Subcutaneous preadipocyte (primary cell): ENCODE results near the gene LRRC8E. TPM values are rescaled to one million over a fixed set of nuclear protein-coding genes. Genes with fewer than 3 reads are reported as not detected.

Source experiments
- total RNA-seq: library from RNA; depleted of rRNA; stranded (reverse); fragments of >200 nt; gene quantifications from 2 replicates; pipeline ENCODE4 v1.2.3, GENCODE V29; 2012

Gene LRRC8E
- 5.1 and 6.2 TPM in 2 replicates for total RNA-seq

DNA sequence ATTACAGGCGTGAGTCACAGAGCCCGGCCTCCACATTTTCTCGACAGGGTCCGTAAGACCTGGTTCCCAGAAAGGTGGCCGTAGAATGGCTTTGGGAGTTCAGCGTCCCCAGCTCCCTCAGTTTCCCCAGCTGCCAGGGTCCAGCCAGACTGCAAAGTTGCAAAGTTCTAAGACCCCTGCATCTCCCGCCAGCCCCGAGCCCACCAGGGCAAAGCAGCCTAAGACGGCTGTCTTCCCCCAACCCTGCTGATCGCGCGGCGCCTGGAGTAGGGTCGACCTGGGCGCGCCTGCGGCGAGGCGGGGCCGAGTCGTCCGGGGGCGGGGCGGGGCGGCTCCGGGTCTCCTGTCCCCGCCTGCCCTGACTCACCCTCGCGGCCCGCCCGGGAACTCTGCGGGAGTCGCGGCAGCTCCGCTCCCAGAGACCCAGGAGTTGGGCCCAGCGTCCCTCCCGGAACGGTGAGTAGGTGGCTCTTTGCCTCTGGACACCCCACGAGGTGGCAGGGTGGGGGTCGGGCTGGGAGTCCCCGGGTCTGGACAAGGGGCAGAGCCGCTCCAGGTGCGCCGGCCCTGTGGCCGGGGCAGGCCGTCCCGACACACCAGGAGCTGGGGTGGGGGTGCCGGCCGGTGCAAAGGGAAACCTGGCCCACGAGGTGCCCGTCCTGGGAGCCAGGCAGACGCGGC lies at the start of gene LRRC8E:
Gene LRRC8E (plus strand): TSS at position 366 of the 681 bp plus-strand sequence. CDS start 7,094 bp downstream, outside the sequence.

DNA sequence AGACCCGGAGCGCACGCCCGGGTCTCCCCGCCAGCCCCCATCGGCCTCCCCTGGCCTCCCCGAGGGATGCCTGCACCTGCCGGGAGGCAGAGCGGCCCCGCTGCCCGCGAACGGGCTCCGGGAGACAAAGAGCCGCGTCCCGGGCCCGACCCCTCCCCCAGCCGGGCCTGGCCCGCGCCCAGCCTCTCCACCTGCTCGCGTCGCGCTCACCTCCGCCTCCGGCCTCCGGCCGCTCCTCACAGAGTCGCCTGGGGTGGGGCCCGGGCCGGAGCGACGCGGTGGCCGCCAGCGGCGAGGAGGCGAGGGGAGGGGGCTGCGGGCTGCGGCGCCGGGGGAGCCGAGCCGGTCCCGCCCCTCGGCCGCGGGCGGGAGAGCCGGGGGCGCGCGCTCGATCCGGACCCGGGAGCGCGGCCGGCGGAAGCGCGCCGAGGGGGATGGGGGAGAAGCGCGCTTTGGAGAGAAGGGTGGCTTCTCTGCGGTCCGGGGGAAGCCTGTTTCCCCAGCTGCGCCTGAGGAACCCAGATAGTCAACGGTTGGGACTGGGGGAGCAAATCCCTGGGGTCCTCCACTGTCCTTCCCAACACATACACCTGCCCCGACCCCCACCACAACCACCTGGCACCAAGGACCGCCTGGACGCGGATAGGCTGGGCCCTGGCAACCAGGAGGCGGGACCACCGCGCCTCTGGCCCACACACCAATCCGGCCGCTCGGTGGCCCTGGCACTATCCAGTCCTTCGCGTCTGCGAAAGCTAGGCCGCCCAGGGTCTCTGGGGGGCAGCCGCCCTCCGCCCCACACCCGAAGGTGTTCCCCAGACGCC lies 14.0 kb upstream of the LRRC8E start, which contains the start of gene PRR36:
Gene PRR36 (minus strand): TSS at position 315 of the 821 bp plus-strand sequence. CDS start 701 bp downstream, outside the sequence.

DNA sequence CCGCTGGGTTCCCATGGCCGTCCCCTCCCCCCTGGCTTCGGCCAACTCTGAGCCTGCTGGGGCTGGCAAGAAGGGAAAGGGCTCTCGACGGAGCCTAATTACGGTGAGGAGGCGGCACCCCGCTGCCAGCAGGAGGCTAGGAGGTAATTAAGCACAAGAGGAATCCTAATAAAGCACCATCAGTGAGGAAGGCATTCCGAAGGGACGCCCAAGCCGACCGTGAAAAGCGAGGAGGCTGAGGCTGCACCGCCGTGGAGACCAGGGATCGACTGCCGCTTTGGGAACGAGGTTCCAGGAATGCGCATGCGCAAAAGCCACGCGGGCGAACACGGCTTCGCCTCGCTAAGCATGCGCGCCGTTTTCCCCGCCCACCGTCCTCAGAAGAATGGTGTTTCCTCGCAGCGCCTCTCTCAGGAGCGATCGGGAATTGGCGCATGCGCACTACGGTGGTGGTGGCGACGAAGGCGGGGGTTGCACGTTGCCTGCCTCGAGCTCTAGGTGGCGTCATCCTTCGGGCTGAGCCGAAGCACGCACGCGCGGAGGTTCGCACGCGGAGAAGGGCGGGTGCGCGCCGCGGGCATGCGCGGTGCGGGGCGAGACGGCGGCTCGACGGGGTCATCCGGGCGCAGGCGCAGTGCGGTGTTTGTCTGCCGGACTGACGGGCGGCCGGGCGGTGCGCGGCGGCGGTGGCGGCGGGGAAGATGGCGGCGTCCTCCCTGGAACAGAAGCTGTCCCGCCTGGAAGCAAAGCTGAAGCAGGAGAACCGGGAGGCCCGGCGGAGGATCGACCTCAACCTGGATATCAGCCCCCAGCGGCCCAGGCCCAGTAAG lies 15.1 kb downstream of the LRRC8E start, which contains the start of gene MAP2K7:
Gene MAP2K7 (plus strand): TSS at position 634 of the 830 bp plus-strand sequence. CDS start 68 bp downstream, at position 702.

DNA sequence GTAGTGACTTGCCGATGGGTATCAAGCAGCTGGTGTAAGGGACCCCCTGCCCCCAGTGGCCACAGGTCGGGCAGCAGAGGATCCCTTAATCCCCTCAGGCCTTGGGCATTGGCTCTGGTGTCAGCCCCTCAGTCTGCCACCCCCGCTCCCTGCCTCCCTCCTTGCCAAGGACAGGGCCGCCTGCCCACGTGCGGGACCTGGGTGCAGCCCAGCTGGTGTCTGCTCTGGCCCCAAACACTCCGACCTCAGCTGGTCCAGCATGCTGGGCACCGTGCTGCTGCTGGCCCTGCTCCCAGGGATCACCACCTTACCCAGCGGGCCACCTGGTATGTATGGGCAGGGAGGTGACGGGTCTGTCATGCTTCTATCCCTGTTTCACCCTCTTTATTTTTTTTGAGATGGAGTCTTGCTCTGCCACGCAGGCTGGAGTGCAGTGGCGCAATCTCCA lies 26.3 kb downstream of the LRRC8E start, which contains the start of gene TGFBR3L:
Gene TGFBR3L (plus strand): TSS at position 233 of the 448 bp plus-strand sequence.

DNA sequence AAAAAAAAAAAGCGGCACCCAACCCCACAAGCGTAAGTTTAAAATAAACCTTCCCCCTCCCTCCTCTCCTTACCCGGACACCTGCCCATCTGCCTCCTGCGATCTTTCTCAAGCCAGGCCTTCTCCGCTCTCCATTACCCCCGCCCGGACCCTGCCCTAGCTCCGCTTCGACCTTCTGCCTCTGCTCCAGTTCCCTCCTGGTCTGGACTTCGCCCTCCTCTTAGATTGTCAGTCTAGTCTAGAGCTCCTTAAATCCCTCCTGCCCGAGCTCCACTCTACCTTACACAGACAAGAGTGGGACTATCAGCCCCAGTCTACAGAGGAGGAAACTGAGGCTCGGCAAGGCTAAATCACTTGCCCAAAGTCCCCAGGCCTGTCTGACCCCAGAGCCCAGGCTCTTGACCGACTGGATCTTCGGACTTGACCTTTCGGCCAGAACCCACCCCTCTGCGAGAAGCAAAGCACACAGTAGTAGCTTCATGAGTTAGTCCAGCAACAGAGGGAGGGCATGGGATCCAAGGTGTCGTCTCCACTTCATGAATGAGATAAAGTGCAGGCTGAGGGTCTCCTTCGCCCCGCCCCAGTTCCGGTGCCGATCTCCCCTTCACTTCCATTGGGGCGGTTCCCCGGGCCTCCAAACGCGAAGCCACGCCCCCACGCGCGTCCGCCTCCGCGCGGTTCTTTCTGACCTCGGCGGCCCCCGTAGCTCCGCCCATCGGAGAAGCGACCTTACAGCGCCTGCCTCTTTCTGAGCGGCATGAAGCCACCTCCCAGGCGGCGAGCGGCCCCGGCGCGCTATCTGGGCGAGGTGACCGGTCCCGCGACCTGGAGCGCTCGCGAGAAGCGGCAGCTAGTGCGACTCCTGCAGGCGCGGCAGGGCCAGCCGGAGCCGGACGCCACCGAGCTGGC lies 31.6 kb downstream of the LRRC8E start, which contains the start of gene SNAPC2:
Gene SNAPC2 (plus strand): TSS at position 729 of the 909 bp plus-strand sequence. CDS start 29 bp downstream, at position 758.

DNA sequence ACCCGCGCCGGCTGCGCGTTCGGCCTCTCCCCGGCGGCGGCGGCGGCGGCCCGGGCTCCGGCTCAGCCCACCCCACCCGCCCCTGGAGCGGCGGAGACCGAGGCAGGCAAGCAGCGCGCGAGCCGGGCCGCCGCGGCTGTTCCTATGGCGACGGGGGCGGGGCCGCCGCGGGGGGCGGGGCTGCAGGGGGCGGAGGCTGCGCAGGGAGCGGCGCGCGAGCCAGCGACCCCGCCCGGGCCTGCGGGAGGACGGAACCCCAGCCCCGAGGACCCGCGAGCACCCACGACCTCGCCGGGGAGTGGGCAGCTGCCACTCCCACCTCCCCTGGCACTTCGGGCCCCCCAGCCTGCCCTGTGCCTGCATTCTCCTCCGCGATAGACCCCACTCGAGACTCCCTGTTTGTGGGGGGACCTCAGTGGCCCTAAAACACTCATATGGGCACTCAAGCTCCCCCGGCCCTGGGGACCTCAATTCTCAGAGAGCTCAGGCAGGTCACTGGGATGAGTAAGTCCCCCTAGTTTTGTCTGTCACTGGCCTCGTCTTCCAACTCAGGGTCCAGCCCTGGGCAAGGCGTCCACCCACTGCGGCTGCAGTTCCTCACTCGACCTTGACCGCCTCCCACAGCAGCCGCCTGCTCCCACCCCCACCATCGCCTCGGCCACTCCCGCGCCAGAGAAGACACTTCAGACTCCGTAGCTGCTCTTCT lies 37.9 kb downstream of the LRRC8E start, which contains the start of gene CTXN1:
Gene CTXN1 (minus strand): TSS at position 115 of the 706 bp plus-strand sequence. CDS start 597 bp downstream, outside the sequence.

DNA sequence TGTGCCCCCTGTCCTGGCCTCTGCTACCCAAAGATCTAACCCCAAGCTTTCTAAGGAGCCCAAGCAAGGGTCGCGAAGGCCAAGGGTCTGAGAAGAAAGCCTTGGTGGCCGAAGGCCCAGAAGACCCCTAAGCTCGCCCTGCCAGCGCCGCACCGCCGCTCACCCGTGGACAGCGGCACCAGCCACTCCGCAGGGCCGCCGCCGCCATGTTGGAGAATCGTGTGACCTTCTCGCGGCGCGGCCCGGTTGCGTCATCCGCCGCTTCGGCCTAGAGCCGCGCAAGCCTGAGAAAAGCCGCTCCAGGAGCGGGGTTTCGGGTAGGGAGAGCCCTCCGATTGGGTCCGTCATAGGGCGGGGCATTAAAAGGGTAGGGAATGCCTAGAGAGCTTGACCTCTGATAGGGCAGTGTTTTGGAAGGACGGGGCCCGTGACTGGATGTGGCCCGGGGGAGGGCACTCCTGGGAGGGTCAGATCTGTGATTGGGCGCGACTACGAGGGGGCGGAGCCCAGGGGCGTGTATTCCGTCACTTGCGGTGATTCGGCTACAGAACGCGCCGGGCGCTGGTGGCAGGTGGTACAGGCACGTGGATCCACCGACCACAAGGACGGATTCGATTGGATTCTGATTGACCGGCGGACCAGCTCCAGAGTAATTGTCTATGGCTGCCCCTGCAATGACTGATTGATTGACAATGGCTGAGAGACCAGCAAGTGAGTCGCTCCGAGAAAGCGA lies 55.3 kb downstream of the LRRC8E start, which contains the start of gene TIMM44:
Gene TIMM44 (minus strand): TSS at position 223 of the 733 bp plus-strand sequence. CDS start 15 bp downstream, at position 208.

Other genes with a start within 250 kb of the LRRC8E start
- not detected in 2 replicates for gene RETN, start 219.5 kb upstream of the LRRC8E start, total RNA-seq
- not detected in 2 replicates for gene MCEMP1, start 211.4 kb upstream of the LRRC8E start, total RNA-seq
- gene TRAPPC5, start 207.7 kb upstream of the LRRC8E start, total RNA-seq = 16.6 and 24.3 TPM in 2 replicates
- gene FCER2, start 186.4 kb upstream of the LRRC8E start, total RNA-seq = not detected in 2 replicates
- not detected in 2 replicates for gene CLEC4G, start 156.4 kb upstream of the LRRC8E start, total RNA-seq
- not detected in 2 replicates for gene CD209, start 141.0 kb upstream of the LRRC8E start, total RNA-seq
- not detected in 2 replicates for gene CLEC4M, start 125.3 kb upstream of the LRRC8E start, total RNA-seq
- gene EVI5L, start 58.3 kb upstream of the LRRC8E start, total RNA-seq = 19.5 and 19.7 TPM in 2 replicates
- not detected in 2 replicates for gene PRR36, start 14.1 kb upstream of the LRRC8E start, total RNA-seq
- 8.5 and 14.1 TPM in 2 replicates for gene MAP2K7, start 15.4 kb downstream of the LRRC8E start, total RNA-seq
- 0.37 and 0.78 TPM in 2 replicates for gene TGFBR3L, start 26.3 kb downstream of the LRRC8E start, total RNA-seq
- 27.4 and 31.6 TPM in 2 replicates for gene SNAPC2, start 31.8 kb downstream of the LRRC8E start, total RNA-seq
- 0.73 and 0.78 TPM in 2 replicates for gene CTXN1, start 37.6 kb downstream of the LRRC8E start, total RNA-seq
- 51.6 and 53.3 TPM in 2 replicates for gene TIMM44, start 55.2 kb downstream of the LRRC8E start, total RNA-seq
- 22.4 and 40.3 TPM in 2 replicates for gene ELAVL1, start 117.1 kb downstream of the LRRC8E start, total RNA-seq
- not detected in 2 replicates for gene CCL25, start 164.2 kb downstream of the LRRC8E start, total RNA-seq